Activated CD4-positive, alpha-beta T cell treated with anti-CD3 and anti-CD28 coated beads, Interleukin-10, Interleukin-2, amounts not matched to agents 100 ng/mL and 50 ng/mL, durations not matched to agents 16 hours and 8 hours (primary cell): Measurements from ENCODE around the gene SEC22A.

Source experiments
- DNase-seq: peaks from one replicate; pipeline ENCODE4 v3.0.0-alpha.2; 2020

SEC22A gene

GRCh38 chr3:123290107-123290930 is 88.6 kb downstream of the SEC22A start:
- DNase-seq: no peak

GRCh38 chr3:123290962-123291361 is 89.2 kb downstream of the SEC22A start:
- DNase-seq: no peak

GRCh38 chr3:123291404-123291803 is 89.7 kb downstream of the SEC22A start:
- DNase-seq: no peak

GRCh38 chr3:123292321-123293310 is 90.9 kb downstream of the SEC22A start:
- no peak for DNase-seq

- no peak for DNase-seq
Observed at GRCh38 chr3:123294296-123294938, 92.7 kb downstream of the SEC22A start.

- no peak for DNase-seq
Observed at GRCh38 chr3:123295171-123295900, 93.6 kb downstream of the SEC22A start.

- no peak for DNase-seq
Observed at GRCh38 chr3:123295901-123296250, 94.1 kb downstream of the SEC22A start.

GRCh38 chr3:123296261-123296660 is 94.5 kb downstream of the SEC22A start:
- DNase-seq: no peak

- DNase-seq: no peak
Observed at GRCh38 chr3:123296836-123297626, 95.3 kb downstream of the SEC22A start.

- no peak for DNase-seq
Observed at GRCh38 chr3:123297627-123297899, 95.8 kb downstream of the SEC22A start.

- no peak for DNase-seq
Observed at GRCh38 chr3:123298903-123299302, 97.2 kb downstream of the SEC22A start.

GRCh38 chr3:123299581-123299980 is 97.8 kb downstream of the SEC22A start:
- no peak for DNase-seq

GRCh38 chr3:123300056-123300455 is 98.3 kb downstream of the SEC22A start:
- no peak for DNase-seq

- no peak for DNase-seq
Observed at GRCh38 chr3:123300583-123300982, 98.8 kb downstream of the SEC22A start.

GRCh38 chr3:123301331-123302184 is 99.8 kb downstream of the SEC22A start:
- no peak for DNase-seq

GRCh38 chr3:123302961-123303360 is 101.2 kb downstream of the SEC22A start:
- DNase-seq: no peak

- DNase-seq: no peak
Observed at GRCh38 chr3:123303976-123304560, 102.3 kb downstream of the SEC22A start.

GRCh38 chr3:123305192-123305591 is 103.4 kb downstream of the SEC22A start:
- no peak for DNase-seq

GRCh38 chr3:123307064-123307463 is 105.3 kb downstream of the SEC22A start:
- no peak for DNase-seq

GRCh38 chr3:123310186-123310585 is 108.4 kb downstream of the SEC22A start:
- DNase-seq: no peak

- no peak for DNase-seq
Observed at GRCh38 chr3:123310741-123311140, 109.0 kb downstream of the SEC22A start.
